Measurements from ENCODE around the gene LACC1. TPM values are rescaled to one million over a fixed set of nuclear protein-coding genes. Genes with fewer than 3 reads are reported as not detected.

LACC1 gene
- total RNA-seq, 1 donor from 2014 or later: 2.9 TPM

- peaks cover 3% of the 10 kb centered on the region for H3K4me1 Mint-ChIP-seq (ENCODE audit: low read depth)
- H3K27me3 Mint-ChIP-seq: peaks cover 6% of the 10 kb centered on the region
- no peak overlapping the region for H3K4me3 Mint-ChIP-seq (ENCODE audit: low read depth)
- no peaks in the 10 kb centered on the region for H3K36me3 Mint-ChIP-seq (ENCODE audit: insufficient read depth)
- no peak for DNase-seq (ENCODE audit: low spot score, unreplicated experiment)
- TF ChIP-seq, protein P1, sequence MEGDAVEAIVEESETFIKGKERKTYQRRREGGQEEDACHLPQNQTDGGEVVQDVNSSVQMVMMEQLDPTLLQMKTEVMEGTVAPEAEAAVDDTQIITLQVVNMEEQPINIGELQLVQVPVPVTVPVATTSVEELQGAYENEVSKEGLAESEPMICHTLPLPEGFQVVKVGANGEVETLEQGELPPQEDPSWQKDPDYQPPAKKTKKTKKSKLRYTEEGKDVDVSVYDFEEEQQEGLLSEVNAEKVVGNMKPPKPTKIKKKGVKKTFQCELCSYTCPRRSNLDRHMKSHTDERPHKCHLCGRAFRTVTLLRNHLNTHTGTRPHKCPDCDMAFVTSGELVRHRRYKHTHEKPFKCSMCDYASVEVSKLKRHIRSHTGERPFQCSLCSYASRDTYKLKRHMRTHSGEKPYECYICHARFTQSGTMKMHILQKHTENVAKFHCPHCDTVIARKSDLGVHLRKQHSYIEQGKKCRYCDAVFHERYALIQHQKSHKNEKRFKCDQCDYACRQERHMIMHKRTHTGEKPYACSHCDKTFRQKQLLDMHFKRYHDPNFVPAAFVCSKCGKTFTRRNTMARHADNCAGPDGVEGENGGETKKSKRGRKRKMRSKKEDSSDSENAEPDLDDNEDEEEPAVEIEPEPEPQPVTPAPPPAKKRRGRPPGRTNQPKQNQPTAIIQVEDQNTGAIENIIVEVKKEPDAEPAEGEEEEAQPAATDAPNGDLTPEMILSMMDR (IDR thresholded peaks at IDR 0.05; ENCODE audit: unreplicated experiment): no peak
- no peaks in the 10 kb centered on the region for H3K9me3 Mint-ChIP-seq (ENCODE audit: low read depth)
- no peak overlapping the region for H3K27ac Mint-ChIP-seq
Observed at GRCh38 chr13:43915451-43915850, 35.7 kb downstream of the LACC1 start.

- DNase-seq (ENCODE audit: low spot score, unreplicated experiment): no peak
- H3K4me3 Mint-ChIP-seq (ENCODE audit: low read depth): no peak overlapping the region
- H3K9me3 Mint-ChIP-seq (ENCODE audit: low read depth): no peaks in the 10 kb centered on the region
- no peaks in the 10 kb centered on the region for H3K36me3 Mint-ChIP-seq (ENCODE audit: insufficient read depth)
- TF ChIP-seq, protein P1 (IDR thresholded peaks at IDR 0.05; ENCODE audit: unreplicated experiment): no peak
- peaks cover 3% of the 10 kb centered on the region for H3K4me1 Mint-ChIP-seq (ENCODE audit: low read depth)
- no peak overlapping the region for H3K27ac Mint-ChIP-seq
- peaks cover 6% of the 10 kb centered on the region for H3K27me3 Mint-ChIP-seq
Observed at GRCh38 chr13:43916828-43917227, 37.1 kb downstream of the LACC1 start.

DNA sequence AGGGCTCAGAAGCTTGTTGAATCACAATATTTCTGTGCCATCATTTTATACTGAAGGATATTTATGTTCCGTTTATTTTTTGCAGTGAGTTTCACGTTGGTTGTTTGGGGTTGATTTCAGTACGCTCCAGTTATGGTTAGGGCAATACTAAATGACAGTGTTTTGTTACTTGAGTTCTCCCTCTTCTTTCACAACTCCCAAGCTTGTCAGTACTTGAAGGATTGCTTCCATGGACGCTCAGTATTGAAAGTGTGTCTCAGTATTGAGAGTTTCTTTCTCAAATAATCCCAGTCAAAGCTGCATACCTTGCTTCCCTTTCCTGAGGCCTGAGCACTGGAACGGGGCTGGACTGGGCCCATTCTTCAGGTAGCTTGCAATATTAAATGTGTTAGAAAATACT lies 38.9 kb downstream of the LACC1 start:
- no peak overlapping the region for H3K4me3 Mint-ChIP-seq (ENCODE audit: low read depth)
- no peaks in the 10 kb centered on the region for H3K36me3 Mint-ChIP-seq (ENCODE audit: insufficient read depth)
- H3K4me1 Mint-ChIP-seq (ENCODE audit: low read depth): peaks cover 3% of the 10 kb centered on the region
- H3K27me3 Mint-ChIP-seq: no peaks in the 10 kb centered on the region
- TF ChIP-seq, protein P1 (IDR thresholded peaks at IDR 0.05; ENCODE audit: unreplicated experiment): no peak
- DNase-seq (ENCODE audit: low spot score, unreplicated experiment): no peak
- H3K27ac Mint-ChIP-seq: no peak overlapping the region
- H3K9me3 Mint-ChIP-seq (ENCODE audit: low read depth): no peaks in the 10 kb centered on the region

DNA sequence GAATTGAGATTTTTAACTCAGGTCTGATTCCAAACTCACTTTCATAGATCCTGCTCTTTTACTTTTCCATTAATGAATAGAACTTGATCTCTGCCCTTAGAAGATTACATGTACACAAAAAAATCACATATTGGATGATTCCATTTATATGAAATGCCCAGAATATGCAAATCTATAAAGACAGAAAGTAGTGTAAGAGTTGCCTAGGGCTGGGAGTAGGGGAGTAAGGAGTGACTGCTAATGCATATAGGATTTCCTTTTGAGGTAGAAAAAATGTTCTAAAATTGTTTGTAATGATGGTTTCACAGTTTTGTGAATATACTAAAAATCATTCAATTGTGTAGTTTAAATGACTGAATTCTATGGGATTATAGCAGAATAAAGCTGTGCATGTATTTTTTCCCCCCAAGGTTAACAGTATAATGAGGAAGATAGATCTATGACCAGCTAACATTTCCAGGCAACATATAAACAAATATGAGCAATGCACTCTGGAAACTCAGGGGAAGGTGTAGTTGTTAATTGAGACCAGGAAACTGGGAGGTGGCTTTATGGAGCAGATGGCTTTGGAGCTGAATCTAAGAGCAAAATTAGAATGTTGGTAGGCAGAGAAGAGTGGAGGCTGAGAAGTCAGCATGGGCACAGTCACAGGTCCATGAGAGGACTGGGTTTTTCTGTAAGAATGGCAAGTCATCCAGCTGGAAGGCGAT lies 41.4 kb downstream of the LACC1 start:
- H3K36me3 Mint-ChIP-seq (ENCODE audit: insufficient read depth): no peaks in the 10 kb centered on the region
- no peak for DNase-seq (ENCODE audit: low spot score, unreplicated experiment)
- H3K27ac Mint-ChIP-seq: no peak overlapping the region
- no peaks in the 10 kb centered on the region for H3K27me3 Mint-ChIP-seq
- H3K4me1 Mint-ChIP-seq (ENCODE audit: low read depth): peaks cover 3% of the 10 kb centered on the region
- no peak overlapping the region for H3K4me3 Mint-ChIP-seq (ENCODE audit: low read depth)
- H3K9me3 Mint-ChIP-seq (ENCODE audit: low read depth): no peaks in the 10 kb centered on the region
- TF ChIP-seq, protein P1 (IDR thresholded peaks at IDR 0.05; ENCODE audit: unreplicated experiment): no peak

DNA sequence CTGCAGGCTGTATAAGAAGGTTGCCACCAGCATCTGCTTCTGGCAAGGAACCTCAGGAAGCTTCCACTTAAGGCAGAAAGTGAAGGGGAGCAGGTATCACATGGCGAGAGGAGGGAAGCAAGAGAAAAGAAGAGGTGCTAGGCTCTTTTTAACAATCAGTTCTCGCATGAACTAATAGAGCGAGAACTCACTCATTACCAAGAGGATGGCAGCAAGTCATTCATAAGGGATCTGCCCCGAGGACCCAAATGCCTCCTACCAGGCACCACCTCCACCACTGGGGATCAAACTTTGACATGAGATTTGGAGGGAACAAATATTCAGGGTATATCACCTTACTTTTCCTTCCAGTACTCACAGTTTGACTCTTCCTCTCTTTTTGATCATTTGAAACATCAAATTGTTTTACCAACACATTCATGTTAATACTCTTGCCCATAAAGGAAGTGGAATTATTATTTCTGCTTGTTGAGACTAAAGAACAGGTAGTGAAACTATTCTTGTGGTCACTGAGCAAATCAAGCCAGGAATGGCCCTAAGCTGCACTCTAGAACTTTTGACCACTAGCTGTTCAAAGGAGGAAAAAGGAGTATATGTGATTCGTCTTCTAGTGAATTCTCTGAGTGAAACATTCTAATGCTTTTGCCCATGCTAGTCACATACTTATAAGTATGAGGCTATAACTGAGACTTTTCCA lies 45.0 kb downstream of the LACC1 start:
- Mint-ChIP-seq H3K27ac (no peak overlapping the region), H3K36me3 (ENCODE audit: insufficient read depth) (no peaks in the 10 kb centered on the region), H3K4me3 (ENCODE audit: low read depth) (no peak overlapping the region), H3K4me1 (ENCODE audit: low read depth) (no peaks in the 10 kb centered on the region), H3K27me3 (no peaks in the 10 kb centered on the region), H3K9me3 (ENCODE audit: low read depth) (no peaks in the 10 kb centered on the region)
- no peak for DNase-seq (ENCODE audit: low spot score, unreplicated experiment)
- TF ChIP-seq, protein P1 (IDR thresholded peaks at IDR 0.05; ENCODE audit: unreplicated experiment): no peak
